Skeletal muscle satellite cell (primary cell): ENCODE data around the gene ALG8.
A peak's percentile ranks its signal among the peaks of the same experiment; 100 is the strongest.

Experiments
- H3K27me3 ChIP-seq: 2 replicates; pipeline ENCODE4 v1.7.0; 2013; ENCODE audit warnings: low read length; ENCODE audit not compliant: control insufficient read depth, insufficient read depth
- H3K36me3 ChIP-seq: 2 replicates; pipeline ENCODE4 v1.7.0; 2013; ENCODE audit warnings: mild to moderate bottlenecking, control low read depth, low read length; ENCODE audit not compliant: insufficient read depth
- H3K4me1 ChIP-seq: 2 replicates; pipeline ENCODE4 v1.7.0; 2013; ENCODE audit warnings: low read length; ENCODE audit not compliant: control insufficient read depth, insufficient read depth
- H3K4me2 ChIP-seq: 2 replicates; pipeline ENCODE4 v1.7.0; 2013; ENCODE audit warnings: mild to moderate bottlenecking, low read length
- H3K4me3 ChIP-seq: 2 replicates; pipeline ENCODE4 v1.7.0; 2013; ENCODE audit warnings: low read length
- H3K9ac ChIP-seq: 2 replicates; pipeline ENCODE4 v1.7.0; 2013; ENCODE audit warnings: mild to moderate bottlenecking, low read depth, low read length, moderate library complexity
- H3K9me3 ChIP-seq: replicated peaks from 2 replicates; pipeline ENCODE4 v1.7.0; 2013; ENCODE audit warnings: mild to moderate bottlenecking, control low read depth, low read length

The ALG8 gene

DNA sequence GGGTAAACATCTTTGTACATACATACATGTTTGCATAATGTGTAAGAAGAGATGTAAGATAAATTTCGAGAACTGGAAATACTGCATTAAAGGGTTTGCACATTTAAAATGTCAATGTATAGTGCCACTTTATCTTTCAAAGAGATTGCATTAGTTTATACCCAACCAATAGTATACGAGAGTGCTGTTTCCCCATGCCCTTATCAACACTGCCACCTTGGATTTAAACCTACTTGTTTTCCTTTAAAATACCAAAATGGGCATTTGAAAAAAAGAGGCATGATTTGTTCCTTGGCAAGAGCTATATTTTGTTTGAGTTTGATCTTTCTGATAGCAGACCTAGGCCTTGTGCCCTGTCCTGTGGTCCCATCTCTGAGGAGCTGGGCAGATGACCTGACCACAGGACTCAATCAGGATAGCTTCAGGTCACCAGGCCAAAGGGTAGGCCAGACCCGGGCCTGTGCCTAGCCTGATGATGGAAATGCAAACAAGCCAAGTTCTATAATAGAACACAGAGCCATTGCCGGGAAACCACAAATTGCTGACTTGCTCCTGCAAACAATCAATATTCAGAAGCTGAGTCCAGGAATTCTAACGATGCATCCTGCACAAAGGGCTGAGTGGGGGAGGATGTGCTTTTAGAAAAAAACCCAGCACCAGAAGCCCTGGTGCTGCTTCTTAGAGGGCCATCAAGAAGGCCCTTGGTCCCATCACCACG, 16.9 kb upstream of the ALG8 start:
- Histone ChIP-seq H3K27me3 (no peaks in the 10 kb centered on the region), H3K9me3 (no peaks in the 10 kb centered on the region), H3K4me1 (no peaks in the 10 kb centered on the region), H3K9ac (no peak overlapping the region), H3K4me3 (no peak overlapping the region), H3K36me3 (no peaks in the 10 kb centered on the region), H3K4me2 (no peak overlapping the region)

DNA sequence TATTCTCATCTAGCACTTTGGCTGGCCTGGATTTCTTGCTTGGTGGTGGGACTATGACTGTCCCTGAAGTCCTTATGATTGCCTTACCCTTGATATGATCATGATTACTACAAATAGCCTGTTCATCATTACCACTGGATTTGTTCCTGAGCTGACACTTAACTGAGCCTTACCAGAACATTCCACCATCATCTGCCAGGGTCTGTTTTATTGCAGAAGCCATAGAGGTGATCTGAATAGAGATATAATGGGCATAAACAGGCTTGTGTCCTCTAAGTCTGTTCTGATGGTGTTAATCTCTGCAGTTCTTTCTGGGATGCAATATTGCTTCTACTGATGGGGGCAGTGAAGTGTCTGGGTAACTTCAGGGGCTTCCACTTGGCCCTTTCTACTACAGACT, 12.4 kb upstream of the ALG8 start:
- Histone ChIP-seq H3K9ac (no peak overlapping the region), H3K4me3 (no peak overlapping the region), H3K36me3 (no peaks in the 10 kb centered on the region), H3K4me1 (no peaks in the 10 kb centered on the region), H3K9me3 (no peaks in the 10 kb centered on the region), H3K27me3 (no peaks in the 10 kb centered on the region), H3K4me2 (no peak overlapping the region)

DNA sequence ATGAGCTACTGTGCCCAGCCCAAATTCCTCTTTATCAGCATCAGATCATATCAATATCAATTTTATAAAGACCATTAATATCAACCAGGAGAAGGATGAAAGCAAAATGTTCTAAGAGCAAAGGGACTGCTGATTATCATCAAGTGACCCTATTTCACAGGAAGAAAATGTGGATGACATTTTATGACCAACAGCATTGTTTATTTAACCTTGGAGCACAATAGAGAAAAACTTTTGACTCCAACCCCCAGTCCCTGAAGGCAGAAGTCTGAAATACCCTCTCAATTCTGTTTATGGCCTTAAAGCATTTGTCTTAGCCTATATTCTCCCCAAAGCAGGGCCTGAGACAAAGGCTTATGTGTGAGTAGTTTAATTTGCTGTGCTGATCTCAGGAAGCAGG, 11.3 kb upstream of the ALG8 start:
- Histone ChIP-seq H3K27me3 (no peaks in the 10 kb centered on the region), H3K36me3 (no peaks in the 10 kb centered on the region), H3K9me3 (no peaks in the 10 kb centered on the region), H3K9ac (no peak overlapping the region), H3K4me2 (no peak overlapping the region), H3K4me1 (no peaks in the 10 kb centered on the region), H3K4me3 (no peak overlapping the region)

DNA sequence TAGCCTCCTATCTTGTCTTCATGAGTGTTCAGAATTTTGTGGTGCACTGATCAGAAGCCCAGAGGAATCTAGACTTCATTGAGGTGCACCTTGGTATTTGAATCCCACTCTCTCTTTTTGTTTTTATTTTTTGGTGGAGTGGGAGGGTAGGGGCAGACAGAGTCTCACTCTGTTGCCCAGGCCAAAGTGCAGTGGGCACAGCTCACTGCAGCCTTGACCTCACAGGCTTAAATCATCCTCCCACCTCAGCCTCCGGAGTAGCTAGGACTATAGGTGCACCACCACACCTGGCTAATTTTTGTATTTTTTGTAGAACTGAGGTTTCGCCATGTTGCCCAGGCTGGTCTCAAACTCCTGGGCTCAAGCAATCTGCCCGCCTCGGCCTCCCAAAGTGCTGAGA, 10.9 kb upstream of the ALG8 start:
- Histone ChIP-seq H3K36me3 (no peaks in the 10 kb centered on the region), H3K9me3 (no peaks in the 10 kb centered on the region), H3K4me3 (no peak overlapping the region), H3K9ac (no peak overlapping the region), H3K27me3 (no peaks in the 10 kb centered on the region), H3K4me1 (no peaks in the 10 kb centered on the region), H3K4me2 (no peak overlapping the region)

DNA sequence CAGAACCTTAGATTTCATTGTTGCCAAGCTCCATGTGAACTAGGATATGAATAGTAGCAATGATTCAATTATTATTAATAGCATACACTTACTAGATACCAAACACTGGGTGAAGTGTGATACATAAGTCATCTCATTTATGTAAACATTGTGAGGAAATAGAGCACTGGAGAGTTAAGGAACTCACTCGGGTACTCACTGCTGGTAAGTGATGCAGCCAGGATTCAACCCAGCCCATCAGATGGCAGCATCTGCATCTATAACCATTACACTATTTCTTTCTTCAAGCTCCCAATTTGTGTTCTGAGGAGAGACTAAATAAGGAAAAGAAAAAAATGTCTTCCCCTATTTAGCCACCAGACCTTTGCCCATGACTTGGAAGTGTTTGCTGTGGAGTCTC, 10.2 kb upstream of the ALG8 start:
- no peak overlapping the region for H3K4me2 ChIP-seq
- H3K4me3 ChIP-seq = no peak overlapping the region
- no peaks in the 10 kb centered on the region for H3K9me3 ChIP-seq
- no peaks in the 10 kb centered on the region for H3K4me1 ChIP-seq
- no peaks in the 10 kb centered on the region for H3K36me3 ChIP-seq
- no peaks in the 10 kb centered on the region for H3K27me3 ChIP-seq
- no peak overlapping the region for H3K9ac ChIP-seq

DNA sequence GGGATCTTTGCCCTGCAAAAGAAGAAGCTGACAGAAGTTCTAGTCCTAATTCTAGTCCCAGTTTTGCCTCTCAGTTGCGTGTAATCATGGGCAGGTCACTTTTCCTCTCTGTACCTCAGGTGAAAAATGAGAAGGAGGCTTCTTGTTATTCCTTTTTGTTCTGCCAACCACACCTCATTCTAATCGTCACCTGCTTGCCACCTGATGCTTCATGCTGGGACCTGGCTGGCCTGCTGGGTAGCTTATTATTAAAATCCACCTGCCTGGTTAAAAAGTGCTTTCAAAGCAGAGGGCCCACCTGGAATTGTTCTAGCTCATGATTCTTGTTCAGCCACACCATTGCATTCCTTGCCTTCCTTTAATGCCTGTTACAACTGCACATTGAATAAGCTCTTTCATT, 8.4 kb upstream of the ALG8 start:
- H3K4me2 ChIP-seq = no peak overlapping the region
- no peak overlapping the region for H3K9ac ChIP-seq
- no peaks in the 10 kb centered on the region for H3K9me3 ChIP-seq
- H3K36me3 ChIP-seq = no peaks in the 10 kb centered on the region
- H3K4me1 ChIP-seq = no peaks in the 10 kb centered on the region
- H3K4me3 ChIP-seq = no peak overlapping the region
- H3K27me3 ChIP-seq = no peaks in the 10 kb centered on the region

DNA sequence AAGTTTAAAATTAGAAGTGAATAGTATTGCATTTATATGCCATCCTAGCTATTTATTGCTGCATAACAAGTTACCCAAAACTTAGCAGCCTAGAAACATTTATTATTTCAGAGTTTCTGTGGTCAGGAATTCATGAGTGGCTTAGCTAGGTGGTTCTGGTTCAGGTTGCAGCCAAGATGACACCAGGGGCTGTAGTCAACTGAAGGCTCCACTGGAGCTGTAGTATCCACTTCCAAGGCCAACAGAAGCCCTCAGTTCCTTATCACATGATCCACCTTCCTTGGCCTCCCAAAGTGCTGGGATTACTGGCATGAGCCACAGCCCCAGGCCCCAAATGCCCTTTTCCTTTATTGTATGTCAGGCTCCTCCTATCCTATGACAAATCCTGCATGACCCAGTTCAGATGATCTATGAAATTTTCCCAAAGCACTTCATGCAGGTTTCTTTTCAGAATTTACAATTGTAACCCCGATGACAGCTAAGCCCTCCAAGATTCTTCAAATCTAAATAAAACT, 6.1 kb upstream of the ALG8 start:
- no peak overlapping the region for H3K4me3 ChIP-seq
- H3K4me1 ChIP-seq = peaks cover 2% of the 10 kb centered on the region
- H3K36me3 ChIP-seq = no peaks in the 10 kb centered on the region
- H3K4me2 ChIP-seq = no peak overlapping the region
- no peaks in the 10 kb centered on the region for H3K27me3 ChIP-seq
- H3K9me3 ChIP-seq = no peaks in the 10 kb centered on the region
- no peak overlapping the region for H3K9ac ChIP-seq

DNA sequence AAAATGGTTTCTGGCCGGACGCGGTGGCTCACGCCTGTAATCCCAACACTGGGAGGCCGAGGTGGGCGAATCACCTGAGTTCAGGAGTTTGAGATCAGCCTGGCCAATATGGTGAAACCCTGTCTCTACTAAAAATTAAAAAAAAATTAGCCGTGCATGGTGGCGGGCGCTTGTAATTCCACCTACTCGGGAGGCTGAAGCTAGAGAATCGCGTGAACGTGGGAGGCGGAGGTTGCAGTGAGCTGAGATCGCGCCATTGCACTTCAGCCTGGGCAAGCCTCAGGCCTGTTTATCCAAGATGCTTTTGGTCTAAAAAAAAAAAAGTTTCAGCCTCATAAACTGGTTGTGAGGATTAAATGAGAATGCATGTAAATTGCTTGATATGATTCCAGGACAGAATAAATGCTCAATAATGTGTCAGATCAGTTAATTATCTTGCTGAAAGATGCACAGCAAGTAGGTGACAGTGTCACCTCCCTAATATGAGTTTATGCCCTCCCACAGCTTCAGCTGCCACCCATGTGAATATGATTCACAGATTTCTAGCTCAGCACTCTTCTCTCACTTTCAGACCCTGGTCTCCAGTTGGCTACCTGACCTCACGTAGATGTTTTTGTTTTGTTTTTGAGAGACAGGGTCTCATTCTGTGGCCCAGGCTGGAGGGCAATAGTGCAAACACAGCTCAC, 1.1 kb upstream of the ALG8 start:
- peak overlapping the region; percentile 94 for H3K4me2 ChIP-seq
- H3K9me3 ChIP-seq = no peaks in the 10 kb centered on the region
- no peaks in the 10 kb centered on the region for H3K27me3 ChIP-seq
- H3K9ac ChIP-seq = peak overlapping the region; percentile 95
- peaks cover 13% of the 10 kb centered on the region for H3K4me1 ChIP-seq
- H3K36me3 ChIP-seq = peaks cover 5% of the 10 kb centered on the region
- peak overlapping the region; percentile 91 for H3K4me3 ChIP-seq

DNA sequence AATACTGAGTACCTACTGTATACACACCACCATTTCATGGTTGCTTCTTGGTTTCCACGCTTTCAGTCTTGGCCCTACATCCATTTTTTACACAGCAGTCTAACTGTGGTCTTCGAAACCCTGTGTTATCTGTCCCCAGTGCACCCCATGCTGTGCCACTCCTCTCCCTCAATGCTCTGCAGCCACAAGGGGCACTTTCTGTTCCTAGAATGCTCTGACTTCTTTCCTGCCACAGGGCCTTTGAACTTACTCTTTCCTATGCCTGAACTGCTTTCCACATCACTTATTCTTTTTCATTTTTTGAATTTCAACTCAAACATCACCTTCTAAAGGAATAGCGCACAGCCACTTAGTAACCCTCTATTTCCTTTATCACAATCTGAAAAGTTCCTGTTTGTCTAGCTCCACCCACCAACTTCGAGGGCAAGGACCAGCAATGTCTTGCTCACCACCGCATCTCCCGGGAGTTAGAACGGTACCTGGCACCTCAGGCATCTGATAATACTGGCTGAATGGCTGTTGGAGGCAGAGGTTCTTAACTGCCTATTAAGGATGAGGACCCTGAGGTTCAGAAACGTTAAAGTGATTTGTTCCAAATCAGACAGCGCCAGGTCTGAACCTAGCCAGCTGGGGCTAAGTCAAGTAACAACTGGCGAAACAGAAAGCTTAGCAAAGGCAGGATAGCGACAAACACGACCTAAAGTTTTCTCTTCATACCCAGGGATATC, 568 bp downstream of the ALG8 start:
- Histone ChIP-seq H3K36me3 (peaks cover 12% of the 10 kb centered on the region), H3K4me2 (peak overlapping the region; percentile 94), H3K9ac (peak overlapping the region; percentile 95)

DNA sequence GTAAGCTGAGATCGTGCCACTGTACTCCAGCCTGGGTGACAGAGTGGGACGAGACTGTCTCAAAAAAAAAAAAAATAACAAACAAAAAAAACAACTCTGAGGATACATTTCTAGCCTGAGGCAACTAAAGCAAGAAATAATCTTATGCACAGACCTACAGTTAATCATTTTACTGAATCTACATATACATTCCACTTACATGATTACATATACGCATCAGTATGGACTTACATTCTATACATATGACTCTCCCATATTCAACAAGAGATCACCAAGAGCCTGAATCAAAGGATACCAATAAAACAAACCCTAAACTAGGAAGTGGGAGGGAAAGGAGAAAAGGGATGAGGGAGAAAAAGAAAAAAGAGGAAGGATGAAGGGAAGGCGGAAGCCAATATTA, 1.1 kb downstream of the ALG8 start:
- H3K4me3 ChIP-seq = peak overlapping the region; percentile 91
- H3K4me1 ChIP-seq = peaks cover 13% of the 10 kb centered on the region
- peaks cover 12% of the 10 kb centered on the region for H3K36me3 ChIP-seq
- H3K9ac ChIP-seq = no peak overlapping the region
- no peaks in the 10 kb centered on the region for H3K27me3 ChIP-seq
- peak overlapping the region; percentile 94 for H3K4me2 ChIP-seq
- no peaks in the 10 kb centered on the region for H3K9me3 ChIP-seq

More for the DNA sequence above, 568 bp downstream of the ALG8 start:
- Histone ChIP-seq H3K4me3 (peak overlapping the region; percentile 91), H3K27me3 (no peaks in the 10 kb centered on the region), H3K9me3 (no peaks in the 10 kb centered on the region), H3K4me1 (peaks cover 13% of the 10 kb centered on the region)

DNA sequence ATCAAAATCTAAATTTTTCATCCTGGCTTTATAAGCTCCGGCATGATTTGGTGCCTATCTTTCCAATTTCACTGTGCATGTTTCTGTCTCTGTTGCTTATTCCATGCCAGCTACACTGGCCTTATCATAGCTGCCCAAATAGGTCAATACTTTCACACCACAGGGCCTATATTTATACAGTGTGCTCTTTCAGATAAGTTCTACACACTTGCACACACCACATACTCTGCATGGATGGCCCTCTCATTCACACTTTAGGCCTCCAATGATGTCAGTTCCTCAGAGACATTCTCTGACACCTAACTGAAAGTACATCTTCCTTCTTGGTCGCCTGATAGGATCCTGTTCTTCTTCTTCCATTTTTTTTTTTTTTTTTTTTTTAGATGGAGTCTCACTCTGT, 7.0 kb downstream of the ALG8 start:
- no peaks in the 10 kb centered on the region for H3K9me3 ChIP-seq
- no peaks in the 10 kb centered on the region for H3K27me3 ChIP-seq
- H3K4me3 ChIP-seq = no peak overlapping the region
- no peak overlapping the region for H3K4me2 ChIP-seq
- H3K36me3 ChIP-seq = peaks cover 12% of the 10 kb centered on the region
- H3K9ac ChIP-seq = no peak overlapping the region
- H3K4me1 ChIP-seq = no peaks in the 10 kb centered on the region
